NCI-H187 treated with DMSO at 0.1 percent for 48 hours (cell line): ENCODE results near the gene PLIN3.
A peak's percentile ranks its signal among the peaks of the same experiment; 100 is the strongest.
"Not testable (repeated sequence)": the region's sequence is repeated elsewhere in the genome, so short reads cannot be mapped to it uniquely, and the experiment has no call there.

ENCODE experiments used
- DNase-seq: peaks from one replicate; lab custom pipeline; 2025; lab: John Stamatoyannopoulos, UW

Gene PLIN3

GRCh38 chr19:4867534-4868285, at the start of gene PLIN3:
TSS of gene PLIN3 (minus strand) at chr19:4867667. CDS start at chr19:4861394, 6,273 bp downstream.
- no peak for DNase-seq

- no peak for DNase-seq
These were observed 49.0 kb upstream of the PLIN3 start for GRCh38 chr19:4916292-4917082.

GRCh38 chr19:4914736-4915501, 47.5 kb upstream of the PLIN3 start:
- no peak for DNase-seq

- DNase-seq: no peak
These were observed 46.7 kb upstream of the PLIN3 start for GRCh38 chr19:4913996-4914735.

- DNase-seq: no peak
These were observed 44.6 kb upstream of the PLIN3 start for GRCh38 chr19:4911786-4912672.

- no peak for DNase-seq
These were observed 43.8 kb upstream of the PLIN3 start for GRCh38 chr19:4911314-4911713.

- DNase-seq: no peak
These were observed 43.3 kb upstream of the PLIN3 start for GRCh38 chr19:4910594-4911281.

- DNase-seq: peak; percentile 82
These were observed 42.6 kb upstream of the PLIN3 start for GRCh38 chr19:4909897-4910593.

GRCh38 chr19:4909156-4909896, 41.9 kb upstream of the PLIN3 start, which contains the start of gene UHRF1:
TSS of gene UHRF1 (plus strand) at chr19:4909501. CDS start at chr19:4910886, 1,385 bp downstream.
- DNase-seq: no peak

GRCh38 chr19:4908781-4909155, 41.3 kb upstream of the PLIN3 start:
- no peak for DNase-seq

GRCh38 chr19:4908360-4908759, 40.9 kb upstream of the PLIN3 start:
- DNase-seq: no peak

GRCh38 chr19:4906963-4907362, 39.5 kb upstream of the PLIN3 start:
- no peak for DNase-seq

GRCh38 chr19:4904481-4904880, 37.0 kb upstream of the PLIN3 start:
- DNase-seq: no peak

- no peak for DNase-seq
These were observed 35.3 kb upstream of the PLIN3 start, which contains the start of gene ARRDC5 for GRCh38 chr19:4902796-4903195. TSS of gene ARRDC5 (minus strand) at chr19:4902896. CDS start at chr19:4902825, 71 bp downstream.

- not testable (repeated sequence) for DNase-seq
These were observed 33.4 kb upstream of the PLIN3 start for GRCh38 chr19:4900879-4901278.

GRCh38 chr19:4897146-4897545, 29.7 kb upstream of the PLIN3 start:
- no peak for DNase-seq

- no peak for DNase-seq
These were observed 28.9 kb upstream of the PLIN3 start for GRCh38 chr19:4896372-4896771.

- DNase-seq: not testable (repeated sequence)
These were observed 25.5 kb upstream of the PLIN3 start for GRCh38 chr19:4892962-4893361.

GRCh38 chr19:4891066-4891465, 23.6 kb upstream of the PLIN3 start:
- DNase-seq: no peak
